H9 (cell line): ENCODE measurements around the gene OR8B2. TPM values are rescaled to one million over a fixed set of nuclear protein-coding genes. Genes with fewer than 3 reads are reported as not detected.

Experiments
- DNase-seq: peaks from one replicate; pipeline ENCODE4 v3.0.0-alpha.2; 2017
- H2AFZ ChIP-seq: one replicate; pipeline ENCODE4 v1.6.1; 2013; ENCODE audit warnings: mild to moderate bottlenecking, low read length, control low read depth, moderate library complexity
- H2AK5ac ChIP-seq: 2 replicates; pipeline ENCODE4 v1.6.1; 2013; ENCODE audit warnings: low read length, control low read depth, mixed read lengths; ENCODE audit not compliant: insufficient read length
- H2BK120ac ChIP-seq: one replicate; pipeline ENCODE4 v1.6.1; 2013; ENCODE audit warnings: low read depth, mild to moderate bottlenecking, low read length, control low read depth, inconsistent platforms; ENCODE audit not compliant: poor library complexity, severe bottlenecking
- H2BK12ac ChIP-seq: 2 replicates; pipeline ENCODE4 v1.6.1; 2013; ENCODE audit warnings: low read length, control low read depth, mixed read lengths, low read depth; ENCODE audit not compliant: insufficient read length
- H2BK15ac ChIP-seq: 2 replicates; pipeline ENCODE4 v1.6.1; 2013; ENCODE audit warnings: low read depth, low read length, control low read depth
- H2BK20ac ChIP-seq: one replicate; pipeline ENCODE4 v1.6.1; 2013; ENCODE audit warnings: low read depth, mild to moderate bottlenecking, low read length, control low read depth, inconsistent platforms; ENCODE audit not compliant: poor library complexity, severe bottlenecking
- H2BK5ac ChIP-seq: 2 replicates; pipeline ENCODE4 v1.6.1; 2013; ENCODE audit warnings: low read length, control low read depth, mixed read lengths; ENCODE audit not compliant: insufficient read length
- H3K14ac ChIP-seq: 2 replicates; pipeline ENCODE4 v1.6.1; 2013; ENCODE audit warnings: low read length, control low read depth; ENCODE audit not compliant: insufficient read depth
- H3K18ac ChIP-seq: 2 replicates; pipeline ENCODE4 v1.6.1; 2013; ENCODE audit warnings: low read depth, mild to moderate bottlenecking, mixed read lengths, low read length, control low read depth; ENCODE audit not compliant: insufficient read length
- H3K23ac ChIP-seq: 2 replicates; pipeline ENCODE4 v1.6.1; 2013; ENCODE audit warnings: low read length, control low read depth, mixed read lengths, low read depth; ENCODE audit not compliant: insufficient read length
- H3K23me2 ChIP-seq: 2 replicates; pipeline ENCODE4 v1.6.1; 2013; ENCODE audit warnings: low read depth, mild to moderate bottlenecking, mixed read lengths, low read length, control low read depth; ENCODE audit not compliant: insufficient read length, poor library complexity, severe bottlenecking
- H3K27ac ChIP-seq: 2 replicates; pipeline ENCODE4 v1.5.1; 2013; ENCODE audit warnings: low read length, control low read depth, mixed read lengths, low read depth; ENCODE audit not compliant: insufficient read length
- H3K27me3 ChIP-seq: 2 replicates; pipeline ENCODE4 v1.6.1; 2013; ENCODE audit warnings: low read length, control low read depth, inconsistent platforms; ENCODE audit not compliant: insufficient read depth
- H3K4ac ChIP-seq: 2 replicates; pipeline ENCODE4 v1.6.1; 2013; ENCODE audit warnings: low read depth, mild to moderate bottlenecking, control low read depth, inconsistent platforms, low read length, moderate library complexity
- H3K4me1 ChIP-seq: 2 replicates; pipeline ENCODE4 v1.6.1; 2013; ENCODE audit warnings: low read length, control low read depth, inconsistent platforms; ENCODE audit not compliant: insufficient read depth
- H3K4me2 ChIP-seq: 2 replicates; pipeline ENCODE4 v1.6.1; 2013; ENCODE audit warnings: low read length, control low read depth, mixed read lengths; ENCODE audit not compliant: insufficient read length, insufficient read depth
- H3K56ac ChIP-seq: 2 replicates; pipeline ENCODE4 v1.6.1; 2013; ENCODE audit warnings: low read depth, mild to moderate bottlenecking, mixed read lengths, low read length, control low read depth; ENCODE audit not compliant: insufficient read length
- H3K79me1 ChIP-seq: 2 replicates; pipeline ENCODE4 v1.6.1; 2013; ENCODE audit warnings: low read depth, mild to moderate bottlenecking, moderate library complexity, low read length, control low read depth, inconsistent platforms; ENCODE audit not compliant: insufficient read depth, poor library complexity, severe bottlenecking
- H3K79me2 ChIP-seq: 2 replicates; pipeline ENCODE4 v1.6.1; 2013; ENCODE audit warnings: low read length, control low read depth, inconsistent platforms; ENCODE audit not compliant: insufficient read depth
- H3K9ac ChIP-seq: 2 replicates; pipeline ENCODE4 v1.6.1; 2013; ENCODE audit warnings: low read length, control low read depth, mixed read lengths; ENCODE audit not compliant: insufficient read length; ENCODE audit errors: extremely low read depth
- H3K9me3 ChIP-seq: one replicate; pipeline ENCODE4 v1.6.1; 2013; ENCODE audit warnings: low read depth, low read length, inconsistent platforms; ENCODE audit not compliant: control insufficient read depth
- H3T11ph ChIP-seq: one replicate; pipeline ENCODE4 v1.6.1; 2013; ENCODE audit warnings: mild to moderate bottlenecking, low read length, control low read depth, inconsistent platforms
- H4K20me1 ChIP-seq: one replicate; pipeline ENCODE4 v1.6.1; 2013; ENCODE audit not compliant: control insufficient read depth, insufficient read length, insufficient read depth
- H4K5ac ChIP-seq: 2 replicates; pipeline ENCODE4 v1.6.1; 2013; ENCODE audit warnings: low read depth, mild to moderate bottlenecking, mixed read lengths, low read length, control low read depth; ENCODE audit not compliant: insufficient read length
- H4K8ac ChIP-seq: replicated peaks from 2 replicates; pipeline ENCODE4 v1.6.1; 2013; ENCODE audit warnings: low read length, control low read depth, mixed read lengths, low read depth; ENCODE audit not compliant: insufficient read length
- H4K91ac ChIP-seq: 2 replicates; pipeline ENCODE4 v1.6.1; 2013; ENCODE audit warnings: low read depth, mild to moderate bottlenecking, moderate library complexity, mixed read lengths, low read length, control low read depth; ENCODE audit not compliant: insufficient read length
- H3K27ac Mint-ChIP-seq, 3 experiments: 2 replicates in 2 of 3; 3 replicates in 1 of 3; pipeline ENCODE4 v1.8.0; 2020 to 2021; ENCODE audit warnings: mixed read lengths in 3 of 3, mild to moderate bottlenecking in 1 of 3, moderate library complexity in 1 of 3
- H3K27me3 Mint-ChIP-seq: 2 replicates; pipeline ENCODE4 v1.8.0; 2021; ENCODE audit warnings: low read depth, mild to moderate bottlenecking, moderate library complexity, mixed read lengths
- H3K36me3 Mint-ChIP-seq, 3 experiments: 2 replicates in 2 of 3; 3 replicates in 1 of 3; pipeline ENCODE4 v1.8.0; 2020 to 2021; ENCODE audit warnings: low read depth in 3 of 3, mixed read lengths in 3 of 3; ENCODE audit not compliant: insufficient read depth in 1 of 3
- H3K4me1 Mint-ChIP-seq, 2 experiments: 2 replicates each; pipeline ENCODE4 v1.8.0; 2020; ENCODE audit warnings: mixed read lengths in 2 of 2
- H3K4me3 Mint-ChIP-seq, 2 experiments: 2 replicates in 1 of 2; 3 replicates in 1 of 2; pipeline ENCODE4 v1.8.0; 2020 to 2021; ENCODE audit warnings: mild to moderate bottlenecking in 2 of 2, mixed read lengths in 2 of 2, moderate library complexity in 1 of 2
- H3K9me3 Mint-ChIP-seq, 2 experiments: 2 replicates in 1 of 2; 3 replicates in 1 of 2; pipeline ENCODE4 v1.8.0; 2020; ENCODE audit warnings: mild to moderate bottlenecking in 2 of 2, mixed read lengths in 2 of 2, moderate library complexity in 1 of 2
- CTCF ChIP-seq: fragments of 200-600 bp; sonication (generic); conservative IDR thresholded peaks from 3 replicates; pipeline ENCODE4 v1.8.0; 2021; ENCODE audit warnings: antibody characterized with exemption, mild to moderate bottlenecking
- WGBS: extraction: QIAGEN DNeasy Blood & Tissue Kit; methylation state at CpG from one replicate; pipeline ENCODE4 v1.1.7; 2013; ENCODE audit warnings: missing lambda C conversion rate, low lambda C conversion rate, mixed read lengths; ENCODE audit not compliant: insufficient read length; ENCODE audit errors: extremely low coverage; 5-methylcytosine and 5-hydroxymethylcytosine counted together
- total RNA-seq: library from RNA; stranded (reverse); gene quantifications from 2 replicates; pipeline ENCODE4 v1.2.1, GENCODE V29; 2021

OR8B2 gene
- total RNA-seq, 1 experiment from 2014 or later, result not detected

- Mint-ChIP-seq H3K27ac (no peak overlapping the region), H3K9me3 (no peaks in the 10 kb centered on the region), H3K27me3 (no peaks in the 10 kb centered on the region), H3K36me3 (no peaks in the 10 kb centered on the region), H3K4me1 (no peaks in the 10 kb centered on the region), H3K4me3 (no peak overlapping the region)
- H3K9ac ChIP-seq, result no peak overlapping the region
- H3K23ac ChIP-seq, result no peak overlapping the region
- WGBS, result no CpG with 5 or more reads among the region's 2 CpGs
- H3K4me1 ChIP-seq, result no peaks in the 10 kb centered on the region
- no peaks in the 10 kb centered on the region for H3K79me1 ChIP-seq
- no peak overlapping the region for H2BK20ac ChIP-seq
- H3T11ph ChIP-seq, result no peak overlapping the region
- H4K5ac ChIP-seq, result no peak overlapping the region
- TF ChIP-seq CTCF, result no peak
- no peak overlapping the region for H2AK5ac ChIP-seq
- H4K20me1 ChIP-seq, result no peaks in the 10 kb centered on the region
- H2BK12ac ChIP-seq, result no peak overlapping the region
- H3K27me3 ChIP-seq, result no peaks in the 10 kb centered on the region
- H3K79me2 ChIP-seq, result no peaks in the 10 kb centered on the region
- H3K9me3 ChIP-seq, result no peaks in the 10 kb centered on the region
- H3K23me2 ChIP-seq, result no peaks in the 10 kb centered on the region
- no peak overlapping the region for H3K4ac ChIP-seq
- H2AFZ ChIP-seq, result no peak overlapping the region
- H3K56ac ChIP-seq, result no peak overlapping the region
- H2BK120ac ChIP-seq, result no peak overlapping the region
- no peak overlapping the region for H3K18ac ChIP-seq
- H2BK5ac ChIP-seq, result no peak overlapping the region
- no peak overlapping the region for H3K14ac ChIP-seq
- H2BK15ac ChIP-seq, result no peak overlapping the region
- H4K8ac ChIP-seq, result no peak overlapping the region
- H3K27ac ChIP-seq, result no peak overlapping the region
- H3K4me2 ChIP-seq, result no peak overlapping the region
- no peak for DNase-seq
- H4K91ac ChIP-seq, result no peak overlapping the region
Observed at GRCh38 chr11:124380585-124380984, 3.7 kb downstream of the OR8B2 start.
